ENCODE measurements around the gene GJB2.

GJB2 gene

GRCh38 chr13:20191311-20192157 lies 1.2 kb downstream of the GJB2 start:
- Histone ChIP-seq H3K9me2 (replicated peaks; ENCODE audit: insufficient read depth, low read length) (no peaks in the 10 kb centered on the region), H3K9ac (ENCODE audit: low read length) (no peak overlapping the region), H3K4me2 (ENCODE audit: low read depth, low read length, poor library complexity, severe bottlenecking) (no peak overlapping the region), H3K27me3 (ENCODE audit: low read length) (no peaks in the 10 kb centered on the region), H3F3A (ENCODE audit: insufficient read depth) (no peaks in the 10 kb centered on the region), H3K9me3 (ENCODE audit: insufficient read depth, low read length) (no peaks in the 10 kb centered on the region), H2AFZ (ENCODE audit: low read depth, low read length, severe bottlenecking) (no peak overlapping the region), H4K20me1 (ENCODE audit: low read depth, low read length) (no peaks in the 10 kb centered on the region), H3K36me3 (ENCODE audit: low read length) (no peaks in the 10 kb centered on the region), H3K4me3 (ENCODE audit: insufficient read depth, low read length, poor library complexity, severe bottlenecking) (no peak overlapping the region), H3K27ac (ENCODE audit: low read depth, low read length) (no peak overlapping the region), H3K79me2 (ENCODE audit: insufficient read depth, low read length) (no peaks in the 10 kb centered on the region)
- TF ChIP-seq CTCF (IDR thresholded peaks at IDR 0.05; ENCODE audit: insufficient read depth, low read length, poor library complexity, severe bottlenecking) = no peak
- no peak for TF ChIP-seq EZH2phosphoT487 (conservative IDR thresholded peaks at IDR 0.05; ENCODE audit: low read length)

GRCh38 chr13:20190481-20191310 lies 2.0 kb downstream of the GJB2 start:
- Histone ChIP-seq H3K9ac (ENCODE audit: low read length) (no peak overlapping the region), H4K20me1 (ENCODE audit: low read depth, low read length) (no peaks in the 10 kb centered on the region), H3K27me3 (ENCODE audit: low read length) (no peaks in the 10 kb centered on the region), H3K79me2 (ENCODE audit: insufficient read depth, low read length) (no peaks in the 10 kb centered on the region), H3F3A (ENCODE audit: insufficient read depth) (no peaks in the 10 kb centered on the region), H2AFZ (ENCODE audit: low read depth, low read length, severe bottlenecking) (no peak overlapping the region), H3K9me3 (ENCODE audit: insufficient read depth, low read length) (no peaks in the 10 kb centered on the region), H3K4me3 (ENCODE audit: insufficient read depth, low read length, poor library complexity, severe bottlenecking) (no peak overlapping the region), H3K36me3 (ENCODE audit: low read length) (no peaks in the 10 kb centered on the region), H3K27ac (ENCODE audit: low read depth, low read length) (no peak overlapping the region), H3K4me2 (ENCODE audit: low read depth, low read length, poor library complexity, severe bottlenecking) (no peak overlapping the region), H3K9me2 (replicated peaks; ENCODE audit: insufficient read depth, low read length) (no peaks in the 10 kb centered on the region)
- TF ChIP-seq EZH2phosphoT487 (conservative IDR thresholded peaks at IDR 0.05; ENCODE audit: low read length) (no peak), CTCF (IDR thresholded peaks at IDR 0.05; ENCODE audit: insufficient read depth, low read length, poor library complexity, severe bottlenecking) (no peak)

GRCh38 chr13:20190076-20190475 lies 2.7 kb downstream of the GJB2 start:
- no peaks in the 10 kb centered on the region for H3K36me3 ChIP-seq (ENCODE audit: low read length)
- no peak overlapping the region for H3K27ac ChIP-seq (ENCODE audit: low read depth, low read length)
- H3K9me2 ChIP-seq (replicated peaks; ENCODE audit: insufficient read depth, low read length) = no peaks in the 10 kb centered on the region
- H3K4me3 ChIP-seq (ENCODE audit: insufficient read depth, low read length, poor library complexity, severe bottlenecking) = no peak overlapping the region
- no peak overlapping the region for H2AFZ ChIP-seq (ENCODE audit: low read depth, low read length, severe bottlenecking)
- H3K9me3 ChIP-seq (ENCODE audit: insufficient read depth, low read length) = no peaks in the 10 kb centered on the region
- H3K9ac ChIP-seq (ENCODE audit: low read length) = no peak overlapping the region
- no peaks in the 10 kb centered on the region for H3K27me3 ChIP-seq (ENCODE audit: low read length)
- H3K79me2 ChIP-seq (ENCODE audit: insufficient read depth, low read length) = no peaks in the 10 kb centered on the region
- no peaks in the 10 kb centered on the region for H3F3A ChIP-seq (ENCODE audit: insufficient read depth)
- H4K20me1 ChIP-seq (ENCODE audit: low read depth, low read length) = no peaks in the 10 kb centered on the region
- no peak overlapping the region for H3K4me2 ChIP-seq (ENCODE audit: low read depth, low read length, poor library complexity, severe bottlenecking)
- TF ChIP-seq CTCF (IDR thresholded peaks at IDR 0.05; ENCODE audit: insufficient read depth, low read length, poor library complexity, severe bottlenecking) (no peak), EZH2phosphoT487 (conservative IDR thresholded peaks at IDR 0.05; ENCODE audit: low read length) (no peak)

Data from SU-DHL-6 (cell line).